Body of pancreas (tissue), 4 donors: ENCODE results near the gene PFDN1. TPM values are rescaled to one million over a fixed set of nuclear protein-coding genes. Genes with fewer than 3 reads are reported as not detected.

Experiments
- ATAC-seq: fragments of 150-250 bp; one replicate; pipeline ENCODE4 v1.9.1; 2016
- DNase-seq, 4 donors: peaks; one replicate each; pipeline ENCODE4 v3.0.0-alpha.2; 2019
- H3K27ac ChIP-seq, 4 donors: fragments of 200-600 bp; sonication (generic); 1 replicate in 3 of 4; 2 replicates in 1 of 4; pipeline versions ENCODE4 v1.5.1 to v1.6.1; 2016 to 2019; ENCODE audit warnings: mild to moderate bottlenecking in 1 of 4, mixed read lengths in 1 of 4, moderate library complexity in 1 of 4
- H3K27me3 ChIP-seq, 2 donors: fragments of 200-600 bp; sonication (generic); one replicate each; pipeline ENCODE4 v1.6.0; 2016; ENCODE audit warnings: mild to moderate bottlenecking in 1 of 2
- H3K36me3 ChIP-seq, 2 donors: fragments of 200-600 bp; sonication (generic); replicated peaks in 1 of 2; 2 replicates each; pipeline ENCODE4 v1.5.1; 2016; ENCODE audit warnings: low read depth in 2 of 2; ENCODE audit not compliant: insufficient read depth in 1 of 2
- H3K4me1 ChIP-seq: fragments of 200-600 bp; sonication (generic); one replicate; pipeline ENCODE4 v1.6.0; 2016
- H3K4me3 ChIP-seq, 2 donors: fragments of 200-600 bp; sonication (generic); 1 replicate in 1 of 2; 2 replicates in 1 of 2; pipeline ENCODE4 v1.5.1; 2016 to 2019
- H3K9me3 ChIP-seq, 3 donors: fragments of 200-600 bp; sonication (generic); 1 replicate in 2 of 3; 2 replicates in 1 of 3; pipeline ENCODE4 v1.5.1; 2016
- CTCF ChIP-seq, 7 experiments: fragments of 450-650 bp in 4 of 7; fragments of 200-600 bp in 3 of 7; sonication (generic) in 3 of 7; IDR thresholded peaks; one replicate each; pipeline ENCODE4 v1.5.1; 2016 to 2019; ENCODE audit warnings: antibody characterized with exemption in 7 of 7
- POLR2A ChIP-seq, 3 donors: fragments of 450-650 bp; IDR thresholded peaks; one replicate each; pipeline ENCODE4 v1.6.1; 2016; ENCODE audit warnings: antibody characterized with exemption in 3 of 3, mild to moderate bottlenecking in 2 of 3
- WGBS, 2 donors: methylation state at CpG; one replicate each; pipeline ENCODE4 v1.1.5; 2017; 5-methylcytosine and 5-hydroxymethylcytosine counted together
- intact Hi-C: fragments of 100-400 bp; cut with DNase I; formaldehyde crosslinking; loops from one replicate; pipeline ENCODE4 v1.15.1; 2023
- total RNA-seq, 2 donors: library from RNA; depleted of rRNA; stranded (reverse); fragments of >200 nt; gene quantifications; one replicate each; pipeline ENCODE4 v1.1.0, GENCODE V29; 2016

Gene PFDN1
- total RNA-seq, 2 donors from 2014 or later, result 37.6 to 54.1 TPM

- Histone ChIP-seq H3K36me3 (no peaks in the 10 kb centered on the region), H3K9me3 (no peaks in the 10 kb centered on the region), H3K4me1 (peaks cover 32% of the 10 kb centered on the region), H3K27me3 (no peaks in the 10 kb centered on the region), H3K4me3 (no peak overlapping the region), H3K27ac (no peak overlapping the region)
- TF ChIP-seq CTCF (IDR thresholded peaks at IDR 0.05) (no peak), POLR2A (IDR thresholded peaks at IDR 0.05) (no peak)
- WGBS, 2 donors, result 86 to 100% methylated on average over 1 of the region's 1 CpG
- ATAC-seq (no peak), DNase-seq (peak in 1 of 4 donors; percentile 19)
- intact Hi-C loops, result no loop called here
These were observed 16.9 kb upstream of the PFDN1 start for GRCh38 chr5:140319833-140320232.

GRCh38 chr5:140318792-140319191 lies 15.9 kb upstream of the PFDN1 start:
- intact Hi-C loops, result no loop called here
- Histone ChIP-seq H3K36me3 (no peaks in the 10 kb centered on the region), H3K9me3 (no peaks in the 10 kb centered on the region), H3K4me3 (no peak overlapping the region), H3K27ac (no peak overlapping the region), H3K27me3 (no peaks in the 10 kb centered on the region), H3K4me1 (peaks cover 22% of the 10 kb centered on the region)
- ATAC-seq, result no peak
- TF ChIP-seq CTCF (IDR thresholded peaks at IDR 0.05), result no peak
- TF ChIP-seq POLR2A (IDR thresholded peaks at IDR 0.05), result no peak
- DNase-seq, result no peak
- 94% methylated on average over 4 of the region's 4 CpGs for WGBS, 2 donors

GRCh38 chr5:140317859-140318258 lies 15.0 kb upstream of the PFDN1 start:
- ATAC-seq, result no peak

GRCh38 chr5:140312791-140313189 lies 9.9 kb upstream of the PFDN1 start:
- Histone ChIP-seq H3K9me3 (no peaks in the 10 kb centered on the region), H3K4me3 (no peak overlapping the region), H3K27ac (peak overlapping the region in 1 of 4 donors; percentile 33), H3K27me3 (no peaks in the 10 kb centered on the region), H3K4me1 (no peaks in the 10 kb centered on the region), H3K36me3 (no peaks in the 10 kb centered on the region)
- intact Hi-C loops, result no loop called here
- no peak for DNase-seq
- ATAC-seq, result no peak
- TF ChIP-seq CTCF (IDR thresholded peaks at IDR 0.05) (no peak), POLR2A (IDR thresholded peaks at IDR 0.05) (no peak)
- WGBS, 2 donors, result 85 to 91% methylated on average over 7 of the region's 7 CpGs

More at GRCh38 chr5:140317859-140318258, 15.0 kb upstream of the PFDN1 start:
- intact Hi-C loops, result no loop called here
- Histone ChIP-seq H3K4me3 (no peak overlapping the region), H3K9me3 (no peaks in the 10 kb centered on the region), H3K36me3 (no peaks in the 10 kb centered on the region), H3K27me3 (no peaks in the 10 kb centered on the region), H3K27ac (no peak overlapping the region), H3K4me1 (peaks cover 12% of the 10 kb centered on the region)
- no peak for TF ChIP-seq CTCF (IDR thresholded peaks at IDR 0.05)
- TF ChIP-seq POLR2A (IDR thresholded peaks at IDR 0.05), result no peak
- 79 to 84% methylated on average over 5 of the region's 5 CpGs for WGBS, 2 donors
- DNase-seq, result no peak

GRCh38 chr5:140312067-140312790 lies 9.3 kb upstream of the PFDN1 start:
- Histone ChIP-seq H3K27ac (peak overlapping the region in 2 of 4 donors; percentile 6 to 33), H3K9me3 (no peaks in the 10 kb centered on the region), H3K27me3 (no peaks in the 10 kb centered on the region), H3K36me3 (no peaks in the 10 kb centered on the region), H3K4me1 (no peaks in the 10 kb centered on the region), H3K4me3 (no peak overlapping the region)
- intact Hi-C loops, result no loop called here
- 39 to 42% methylated on average over 4 of the region's 4 CpGs for WGBS, 2 donors
- TF ChIP-seq POLR2A (IDR thresholded peaks at IDR 0.05) (no peak), CTCF (IDR thresholded peaks at IDR 0.05) (no peak)
- ATAC-seq, result peak; percentile 38
- peak in 2 of 4 donors; percentile 42 to 49 for DNase-seq
